Measurements from ENCODE around the gene G6PC3. TPM values are rescaled to one million over a fixed set of nuclear protein-coding genes. Genes with fewer than 3 reads are reported as not detected.

The G6PC3 gene
- polyA plus RNA-seq, 1 of the 3 experiments (the other 2 are of a cell fraction): 166 TPM

- TF ChIP-seq RCOR1 (IDR thresholded peaks at IDR 0.05; ENCODE audit: low read length): no peak
- TF ChIP-seq JUND (IDR thresholded peaks at IDR 0.05): no peak
- TF ChIP-seq SIN3A (IDR thresholded peaks at IDR 0.05; ENCODE audit: borderline replicate concordance, low read depth, low read length): no peak
- TF ChIP-seq NRF1 (IDR thresholded peaks at IDR 0.05; ENCODE audit: low read depth, low read length): no peak
- TF ChIP-seq MEF2A (IDR thresholded peaks at IDR 0.05; ENCODE audit: borderline replicate concordance, low read depth): no peak
- no peak for TF ChIP-seq TEAD4 (IDR thresholded peaks at IDR 0.05; ENCODE audit: borderline replicate concordance, insufficient read depth)
- TF ChIP-seq FOSL2 (IDR thresholded peaks at IDR 0.05; ENCODE audit: borderline replicate concordance, low read depth): no peak
- TF ChIP-seq REST (IDR thresholded peaks at IDR 0.05; ENCODE audit: low read depth, low read length): no peak
- TF ChIP-seq RAD21 (IDR thresholded peaks at IDR 0.05; ENCODE audit: low read length): no peak
- no peak for TF ChIP-seq MAX (IDR thresholded peaks at IDR 0.05; ENCODE audit: low read depth)
- TF ChIP-seq, protein P1, sequence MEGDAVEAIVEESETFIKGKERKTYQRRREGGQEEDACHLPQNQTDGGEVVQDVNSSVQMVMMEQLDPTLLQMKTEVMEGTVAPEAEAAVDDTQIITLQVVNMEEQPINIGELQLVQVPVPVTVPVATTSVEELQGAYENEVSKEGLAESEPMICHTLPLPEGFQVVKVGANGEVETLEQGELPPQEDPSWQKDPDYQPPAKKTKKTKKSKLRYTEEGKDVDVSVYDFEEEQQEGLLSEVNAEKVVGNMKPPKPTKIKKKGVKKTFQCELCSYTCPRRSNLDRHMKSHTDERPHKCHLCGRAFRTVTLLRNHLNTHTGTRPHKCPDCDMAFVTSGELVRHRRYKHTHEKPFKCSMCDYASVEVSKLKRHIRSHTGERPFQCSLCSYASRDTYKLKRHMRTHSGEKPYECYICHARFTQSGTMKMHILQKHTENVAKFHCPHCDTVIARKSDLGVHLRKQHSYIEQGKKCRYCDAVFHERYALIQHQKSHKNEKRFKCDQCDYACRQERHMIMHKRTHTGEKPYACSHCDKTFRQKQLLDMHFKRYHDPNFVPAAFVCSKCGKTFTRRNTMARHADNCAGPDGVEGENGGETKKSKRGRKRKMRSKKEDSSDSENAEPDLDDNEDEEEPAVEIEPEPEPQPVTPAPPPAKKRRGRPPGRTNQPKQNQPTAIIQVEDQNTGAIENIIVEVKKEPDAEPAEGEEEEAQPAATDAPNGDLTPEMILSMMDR (IDR thresholded peaks at IDR 0.05): no peak
- no peak for TF ChIP-seq YY1 (IDR thresholded peaks at IDR 0.05; ENCODE audit: low read depth)
- TF ChIP-seq, protein P2, sequence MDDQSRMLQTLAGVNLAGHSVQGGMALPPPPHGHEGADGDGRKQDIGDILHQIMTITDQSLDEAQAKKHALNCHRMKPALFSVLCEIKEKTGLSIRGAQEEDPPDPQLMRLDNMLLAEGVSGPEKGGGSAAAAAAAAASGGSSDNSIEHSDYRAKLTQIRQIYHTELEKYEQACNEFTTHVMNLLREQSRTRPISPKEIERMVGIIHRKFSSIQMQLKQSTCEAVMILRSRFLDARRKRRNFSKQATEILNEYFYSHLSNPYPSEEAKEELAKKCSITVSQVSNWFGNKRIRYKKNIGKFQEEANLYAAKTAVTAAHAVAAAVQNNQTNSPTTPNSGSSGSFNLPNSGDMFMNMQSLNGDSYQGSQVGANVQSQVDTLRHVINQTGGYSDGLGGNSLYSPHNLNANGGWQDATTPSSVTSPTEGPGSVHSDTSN (IDR thresholded peaks at IDR 0.05): no peak
- TF ChIP-seq RFX5 (IDR thresholded peaks at IDR 0.05; ENCODE audit: low read length): no peak
- TF ChIP-seq GATA2 (CRISPR knock-in tag; IDR thresholded peaks at IDR 0.05): no peak
- TF ChIP-seq ELF1 (IDR thresholded peaks at IDR 0.05): no peak
- TF ChIP-seq, protein P3, sequence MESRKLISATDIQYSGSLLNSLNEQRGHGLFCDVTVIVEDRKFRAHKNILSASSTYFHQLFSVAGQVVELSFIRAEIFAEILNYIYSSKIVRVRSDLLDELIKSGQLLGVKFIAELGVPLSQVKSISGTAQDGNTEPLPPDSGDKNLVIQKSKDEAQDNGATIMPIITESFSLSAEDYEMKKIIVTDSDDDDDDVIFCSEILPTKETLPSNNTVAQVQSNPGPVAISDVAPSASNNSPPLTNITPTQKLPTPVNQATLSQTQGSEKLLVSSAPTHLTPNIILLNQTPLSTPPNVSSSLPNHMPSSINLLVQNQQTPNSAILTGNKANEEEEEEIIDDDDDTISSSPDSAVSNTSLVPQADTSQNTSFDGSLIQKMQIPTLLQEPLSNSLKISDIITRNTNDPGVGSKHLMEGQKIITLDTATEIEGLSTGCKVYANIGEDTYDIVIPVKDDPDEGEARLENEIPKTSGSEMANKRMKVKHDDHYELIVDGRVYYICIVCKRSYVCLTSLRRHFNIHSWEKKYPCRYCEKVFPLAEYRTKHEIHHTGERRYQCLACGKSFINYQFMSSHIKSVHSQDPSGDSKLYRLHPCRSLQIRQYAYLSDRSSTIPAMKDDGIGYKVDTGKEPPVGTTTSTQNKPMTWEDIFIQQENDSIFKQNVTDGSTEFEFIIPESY (IDR thresholded peaks at IDR 0.05; ENCODE audit: borderline replicate concordance, low read depth): no peak
- 95% methylated on average over 10 of the region's 10 CpGs for WGBS (ENCODE audit: low lambda C conversion rate)
- CTCF ChIA-PET: interaction anchor here (1.3 to 3.5 kb wide), 2 partner anchors 8 to 130 kb away, joined by 3 to 20 read pairs; no protein-coding TSS in a partner anchor
Observed at GRCh38 chr17:44075598-44076293, 5.2 kb downstream of the G6PC3 start.

More at GRCh38 chr17:44075598-44076293, 5.2 kb downstream of the G6PC3 start:
- Histone ChIP-seq H3K9me2 (no peaks in the 10 kb centered on the region), H3K79me2 (ENCODE audit: insufficient read depth) (peaks cover 38% of the 10 kb centered on the region), H2AFZ (ENCODE audit: low read depth) (no peak overlapping the region), H4K20me1 (ENCODE audit: insufficient read depth) (no peaks in the 10 kb centered on the region), H3K4me1 (ENCODE audit: control insufficient read depth in 1 of 2, insufficient read depth in 2 of 2, low read depth in 1 of 2, low read length in 1 of 2) (peaks cover 3 to 7% of the 10 kb centered on the region in 2 experiments; a peak in 2 of 4 replicates), H3K36me3 (replicated peaks in 1 of 2; ENCODE audit: control insufficient read depth in 1 of 2, insufficient read depth in 2 of 2, low read length in 1 of 2) (peaks cover 16 to 55% of the 10 kb centered on the region in 2 experiments), H3K9ac (no peak overlapping the region), H3K4me3 (ENCODE audit: low read depth in 2 of 2, low read length in 1 of 2) (no peak overlapping the region), H3F3A (replicated peaks; ENCODE audit: insufficient read depth) (peaks cover 11% of the 10 kb centered on the region), H3K27ac (ENCODE audit: low read depth in 2 of 2, low read length in 1 of 2) (no peak overlapping the region), H3K27me3 (ENCODE audit: insufficient read depth) (no peaks in the 10 kb centered on the region), H3K9me3 (no peaks in the 10 kb centered on the region), H3K4me2 (no peak overlapping the region)
- no peak for DNase-seq
- POLR2A ChIA-PET: interaction anchor here (1.1 kb wide), 1 partner anchor 12 kb away, joined by 3 read pairs; no protein-coding TSS in a partner anchor
